GM21723 (cell line): ENCODE measurements around the gene PDYN.
"Not testable (repeated sequence)": the region's sequence is repeated elsewhere in the genome, so short reads cannot be mapped to it uniquely, and the experiment has no call there.

Experiments
- ATAC-seq: cut with Tn5 transposase; IDR thresholded peaks from one replicate; pipeline ENCODE4 v1.9.1; 2021; ENCODE audit warnings: mild to moderate bottlenecking, moderate library complexity; ENCODE audit not compliant: unreplicated experiment

PDYN gene

GRCh38 chr20:1993986-1994385 is at the start of gene PDYN:
TSS of gene PDYN (minus strand) at chr20:1994058. CDS start at chr20:1983084, 10,974 bp downstream.
- ATAC-seq = no peak

GRCh38 chr20:2042400-2042799 is 48.5 kb upstream of the PDYN start:
- ATAC-seq = no peak

- no peak for ATAC-seq
Measured at GRCh38 chr20:2038161-2038560, 44.3 kb upstream of the PDYN start.

GRCh38 chr20:2037296-2037914 is 43.5 kb upstream of the PDYN start:
- no peak for ATAC-seq

GRCh38 chr20:2036357-2036756 is 42.5 kb upstream of the PDYN start:
- not testable (repeated sequence) for ATAC-seq

- ATAC-seq = no peak
Measured at GRCh38 chr20:2032168-2032567, 38.3 kb upstream of the PDYN start.

GRCh38 chr20:2026514-2026913 is 32.7 kb upstream of the PDYN start:
- no peak for ATAC-seq

- no peak for ATAC-seq
Measured at GRCh38 chr20:2026004-2026403, 32.1 kb upstream of the PDYN start.

- no peak for ATAC-seq
Measured at GRCh38 chr20:2023151-2023550, 29.3 kb upstream of the PDYN start.

GRCh38 chr20:2022163-2022562 is 28.3 kb upstream of the PDYN start:
- ATAC-seq = no peak

GRCh38 chr20:2010533-2010932 is 16.7 kb upstream of the PDYN start:
- ATAC-seq = no peak

GRCh38 chr20:2006452-2007361 is 12.8 kb upstream of the PDYN start:
- ATAC-seq = no peak

GRCh38 chr20:2005831-2006426 is 12.1 kb upstream of the PDYN start:
- ATAC-seq = no peak

GRCh38 chr20:2005359-2005758 is 11.5 kb upstream of the PDYN start:
- no peak for ATAC-seq

- ATAC-seq = no peak
Measured at GRCh38 chr20:2004171-2004570, 10.3 kb upstream of the PDYN start.

GRCh38 chr20:2002365-2002764 is 8.5 kb upstream of the PDYN start:
- no peak for ATAC-seq

- ATAC-seq = no peak
Measured at GRCh38 chr20:2001119-2001518, 7.3 kb upstream of the PDYN start.

GRCh38 chr20:2000285-2000684 is 6.4 kb upstream of the PDYN start:
- ATAC-seq = no peak

- no peak for ATAC-seq
Measured at GRCh38 chr20:1998715-1999114, 4.9 kb upstream of the PDYN start.

GRCh38 chr20:1998193-1998520 is 4.3 kb upstream of the PDYN start:
- no peak for ATAC-seq

- no peak for ATAC-seq
Measured at GRCh38 chr20:1997483-1998192, 3.8 kb upstream of the PDYN start.
